OCI-LY3 (cell line): Measurements from ENCODE around the gene APBB2.

Experiments
- CTCF ChIP-seq: fragments of 200-600, 300-600 bp; sonication (generic); IDR thresholded peaks from 2 replicates; pipeline ENCODE4 v1.5.1; 2014; ENCODE audit warnings: antibody characterized with exemption, low read length, low read depth
- EZH2phosphoT487 ChIP-seq: fragments of 200-600 bp; shearing (Covaris generic); IDR thresholded peaks from 2 replicates; pipeline ENCODE4 v1.6.1; 2018; ENCODE audit warnings: antibody characterized with exemption, mixed run types, low read depth

GRCh38 chr4:41122775-41123174 is 91.6 kb downstream of the APBB2 start:
- TF ChIP-seq CTCF: no peak
- TF ChIP-seq EZH2phosphoT487: no peak
